H9 (cell line): Measurements from ENCODE around the gene ADCY5. TPM values are rescaled to one million over a fixed set of nuclear protein-coding genes. Genes with fewer than 3 reads are reported as not detected.

Experiments used
- DNase-seq: peaks from one replicate; pipeline ENCODE4 v3.0.0-alpha.2; 2017
- H2AFZ ChIP-seq: one replicate; pipeline ENCODE4 v1.6.1; 2013; ENCODE audit warnings: mild to moderate bottlenecking, low read length, control low read depth, moderate library complexity
- H2AK5ac ChIP-seq: 2 replicates; pipeline ENCODE4 v1.6.1; 2013; ENCODE audit warnings: low read length, control low read depth, mixed read lengths; ENCODE audit not compliant: insufficient read length
- H2BK120ac ChIP-seq: one replicate; pipeline ENCODE4 v1.6.1; 2013; ENCODE audit warnings: low read depth, mild to moderate bottlenecking, low read length, control low read depth, inconsistent platforms; ENCODE audit not compliant: poor library complexity, severe bottlenecking
- H2BK12ac ChIP-seq: 2 replicates; pipeline ENCODE4 v1.6.1; 2013; ENCODE audit warnings: low read length, control low read depth, mixed read lengths, low read depth; ENCODE audit not compliant: insufficient read length
- H2BK15ac ChIP-seq: 2 replicates; pipeline ENCODE4 v1.6.1; 2013; ENCODE audit warnings: low read depth, low read length, control low read depth
- H2BK20ac ChIP-seq: one replicate; pipeline ENCODE4 v1.6.1; 2013; ENCODE audit warnings: low read depth, mild to moderate bottlenecking, low read length, control low read depth, inconsistent platforms; ENCODE audit not compliant: poor library complexity, severe bottlenecking
- H2BK5ac ChIP-seq: 2 replicates; pipeline ENCODE4 v1.6.1; 2013; ENCODE audit warnings: low read length, control low read depth, mixed read lengths; ENCODE audit not compliant: insufficient read length
- H3K14ac ChIP-seq: 2 replicates; pipeline ENCODE4 v1.6.1; 2013; ENCODE audit warnings: low read length, control low read depth; ENCODE audit not compliant: insufficient read depth
- H3K18ac ChIP-seq: 2 replicates; pipeline ENCODE4 v1.6.1; 2013; ENCODE audit warnings: low read depth, mild to moderate bottlenecking, mixed read lengths, low read length, control low read depth; ENCODE audit not compliant: insufficient read length
- H3K23ac ChIP-seq: 2 replicates; pipeline ENCODE4 v1.6.1; 2013; ENCODE audit warnings: low read length, control low read depth, mixed read lengths, low read depth; ENCODE audit not compliant: insufficient read length
- H3K23me2 ChIP-seq: 2 replicates; pipeline ENCODE4 v1.6.1; 2013; ENCODE audit warnings: low read depth, mild to moderate bottlenecking, mixed read lengths, low read length, control low read depth; ENCODE audit not compliant: insufficient read length, poor library complexity, severe bottlenecking
- H3K27ac ChIP-seq: 2 replicates; pipeline ENCODE4 v1.5.1; 2013; ENCODE audit warnings: low read length, control low read depth, mixed read lengths, low read depth; ENCODE audit not compliant: insufficient read length
- H3K27me3 ChIP-seq: 2 replicates; pipeline ENCODE4 v1.6.1; 2013; ENCODE audit warnings: low read length, control low read depth, inconsistent platforms; ENCODE audit not compliant: insufficient read depth
- H3K4ac ChIP-seq: 2 replicates; pipeline ENCODE4 v1.6.1; 2013; ENCODE audit warnings: low read depth, mild to moderate bottlenecking, control low read depth, inconsistent platforms, low read length, moderate library complexity
- H3K4me1 ChIP-seq: 2 replicates; pipeline ENCODE4 v1.6.1; 2013; ENCODE audit warnings: low read length, control low read depth, inconsistent platforms; ENCODE audit not compliant: insufficient read depth
- H3K4me2 ChIP-seq: 2 replicates; pipeline ENCODE4 v1.6.1; 2013; ENCODE audit warnings: low read length, control low read depth, mixed read lengths; ENCODE audit not compliant: insufficient read length, insufficient read depth
- H3K56ac ChIP-seq: 2 replicates; pipeline ENCODE4 v1.6.1; 2013; ENCODE audit warnings: low read depth, mild to moderate bottlenecking, mixed read lengths, low read length, control low read depth; ENCODE audit not compliant: insufficient read length
- H3K79me1 ChIP-seq: 2 replicates; pipeline ENCODE4 v1.6.1; 2013; ENCODE audit warnings: low read depth, mild to moderate bottlenecking, moderate library complexity, low read length, control low read depth, inconsistent platforms; ENCODE audit not compliant: insufficient read depth, poor library complexity, severe bottlenecking
- H3K79me2 ChIP-seq: 2 replicates; pipeline ENCODE4 v1.6.1; 2013; ENCODE audit warnings: low read length, control low read depth, inconsistent platforms; ENCODE audit not compliant: insufficient read depth
- H3K9ac ChIP-seq: 2 replicates; pipeline ENCODE4 v1.6.1; 2013; ENCODE audit warnings: low read length, control low read depth, mixed read lengths; ENCODE audit not compliant: insufficient read length; ENCODE audit errors: extremely low read depth
- H3K9me3 ChIP-seq: one replicate; pipeline ENCODE4 v1.6.1; 2013; ENCODE audit warnings: low read depth, low read length, inconsistent platforms; ENCODE audit not compliant: control insufficient read depth
- H3T11ph ChIP-seq: one replicate; pipeline ENCODE4 v1.6.1; 2013; ENCODE audit warnings: mild to moderate bottlenecking, low read length, control low read depth, inconsistent platforms
- H4K20me1 ChIP-seq: one replicate; pipeline ENCODE4 v1.6.1; 2013; ENCODE audit not compliant: control insufficient read depth, insufficient read length, insufficient read depth
- H4K5ac ChIP-seq: 2 replicates; pipeline ENCODE4 v1.6.1; 2013; ENCODE audit warnings: low read depth, mild to moderate bottlenecking, mixed read lengths, low read length, control low read depth; ENCODE audit not compliant: insufficient read length
- H4K8ac ChIP-seq: replicated peaks from 2 replicates; pipeline ENCODE4 v1.6.1; 2013; ENCODE audit warnings: low read length, control low read depth, mixed read lengths, low read depth; ENCODE audit not compliant: insufficient read length
- H4K91ac ChIP-seq: 2 replicates; pipeline ENCODE4 v1.6.1; 2013; ENCODE audit warnings: low read depth, mild to moderate bottlenecking, moderate library complexity, mixed read lengths, low read length, control low read depth; ENCODE audit not compliant: insufficient read length
- H3K27ac Mint-ChIP-seq, 3 experiments: 2 replicates in 2 of 3; 3 replicates in 1 of 3; pipeline ENCODE4 v1.8.0; 2020 to 2021; ENCODE audit warnings: mixed read lengths in 3 of 3, mild to moderate bottlenecking in 1 of 3, moderate library complexity in 1 of 3
- H3K27me3 Mint-ChIP-seq: 2 replicates; pipeline ENCODE4 v1.8.0; 2021; ENCODE audit warnings: low read depth, mild to moderate bottlenecking, moderate library complexity, mixed read lengths
- H3K36me3 Mint-ChIP-seq, 3 experiments: 2 replicates in 2 of 3; 3 replicates in 1 of 3; pipeline ENCODE4 v1.8.0; 2020 to 2021; ENCODE audit warnings: low read depth in 3 of 3, mixed read lengths in 3 of 3; ENCODE audit not compliant: insufficient read depth in 1 of 3
- H3K4me1 Mint-ChIP-seq, 2 experiments: 2 replicates each; pipeline ENCODE4 v1.8.0; 2020; ENCODE audit warnings: mixed read lengths in 2 of 2
- H3K4me3 Mint-ChIP-seq, 2 experiments: 2 replicates in 1 of 2; 3 replicates in 1 of 2; pipeline ENCODE4 v1.8.0; 2020 to 2021; ENCODE audit warnings: mild to moderate bottlenecking in 2 of 2, mixed read lengths in 2 of 2, moderate library complexity in 1 of 2
- H3K9me3 Mint-ChIP-seq, 2 experiments: 2 replicates in 1 of 2; 3 replicates in 1 of 2; pipeline ENCODE4 v1.8.0; 2020; ENCODE audit warnings: mild to moderate bottlenecking in 2 of 2, mixed read lengths in 2 of 2, moderate library complexity in 1 of 2
- CTCF ChIP-seq: fragments of 200-600 bp; sonication (generic); conservative IDR thresholded peaks from 3 replicates; pipeline ENCODE4 v1.8.0; 2021; ENCODE audit warnings: antibody characterized with exemption, mild to moderate bottlenecking
- WGBS: extraction: QIAGEN DNeasy Blood & Tissue Kit; methylation state at CpG from one replicate; pipeline ENCODE4 v1.1.7; 2013; ENCODE audit warnings: missing lambda C conversion rate, low lambda C conversion rate, mixed read lengths; ENCODE audit not compliant: insufficient read length; ENCODE audit errors: extremely low coverage; 5-methylcytosine and 5-hydroxymethylcytosine counted together
- total RNA-seq: library from RNA; stranded (reverse); gene quantifications from 2 replicates; pipeline ENCODE4 v1.2.1, GENCODE V29; 2021

ADCY5 gene
- total RNA-seq, 1 experiment from 2014 or later: 5.0 TPM

GRCh38 chr3:123331006-123331405, 117.9 kb downstream of the ADCY5 start:
- Histone ChIP-seq H3K56ac (no peak overlapping the region), H3K27ac (no peak overlapping the region), H3K23ac (no peak overlapping the region), H2BK5ac (no peak overlapping the region), H2BK20ac (no peak overlapping the region), H3K4me1 (no peaks in the 10 kb centered on the region), H3T11ph (no peak overlapping the region), H4K20me1 (no peaks in the 10 kb centered on the region), H3K9ac (no peak overlapping the region), H3K23me2 (no peaks in the 10 kb centered on the region), H2BK120ac (no peak overlapping the region), H4K5ac (no peak overlapping the region), H3K27me3 (no peaks in the 10 kb centered on the region), H4K91ac (no peak overlapping the region), H2BK15ac (no peak overlapping the region), H3K18ac (no peak overlapping the region), H2AK5ac (no peak overlapping the region), H3K79me2 (no peaks in the 10 kb centered on the region), H4K8ac (no peak overlapping the region), H3K9me3 (no peaks in the 10 kb centered on the region), H3K79me1 (no peaks in the 10 kb centered on the region), H3K4ac (no peak overlapping the region), H3K4me2 (no peak overlapping the region), H2BK12ac (no peak overlapping the region), H2AFZ (no peak overlapping the region), H3K14ac (no peak overlapping the region)
- no peak for DNase-seq
- TF ChIP-seq CTCF: no peak
- Mint-ChIP-seq H3K27me3 (peaks cover 2% of the 10 kb centered on the region), H3K4me1 (peaks cover 11 to 18% of the 10 kb centered on the region in 2 experiments), H3K36me3 (no peaks in the 10 kb centered on the region; a peak in 1 of 7 replicates), H3K9me3 (no peaks in the 10 kb centered on the region; a peak in 1 of 5 replicates), H3K27ac (no peak overlapping the region), H3K4me3 (no peak overlapping the region)
- WGBS: no CpG with 5 or more reads among the region's 8 CpGs
